GM18499 (cell line): ENCODE data around the gene SLC39A12.
A peak's percentile ranks its signal among the peaks of the same experiment; 100 is the strongest.
"Not testable (repeated sequence)": the region's sequence is repeated elsewhere in the genome, so short reads cannot be mapped to it uniquely, and the experiment has no call there.

ENCODE experiments used
- ATAC-seq: cut with Tn5 transposase; IDR thresholded peaks from one replicate; pipeline ENCODE4 v1.9.1; 2021; ENCODE audit warnings: moderate number of reproducible peaks; ENCODE audit not compliant: insufficient read depth, unreplicated experiment

Gene SLC39A12

GRCh38 chr10:17951868-17952371 is at the start of gene SLC39A12:
Gene SLC39A12 (plus strand): TSS chr10:17951918. CDS start chr10:17953277, 1,359 bp downstream.
- no peak for ATAC-seq

GRCh38 chr10:17904564-17904963 is 47.2 kb upstream of the SLC39A12 start:
- ATAC-seq, result no peak

GRCh38 chr10:17905491-17905890 is 46.2 kb upstream of the SLC39A12 start:
- ATAC-seq, result no peak

GRCh38 chr10:17906002-17906401 is 45.7 kb upstream of the SLC39A12 start:
- ATAC-seq, result no peak

- no peak for ATAC-seq
These were observed 44.1 kb upstream of the SLC39A12 start for GRCh38 chr10:17907641-17908040.

- peak; percentile 61 for ATAC-seq
These were observed 41.5 kb upstream of the SLC39A12 start for GRCh38 chr10:17910125-17910789.

GRCh38 chr10:17912754-17913153 is 39.0 kb upstream of the SLC39A12 start:
- no peak for ATAC-seq

GRCh38 chr10:17913604-17914003 is 38.1 kb upstream of the SLC39A12 start:
- no peak for ATAC-seq

GRCh38 chr10:17914169-17915045 is 37.3 kb upstream of the SLC39A12 start:
- ATAC-seq, result no peak

GRCh38 chr10:17915181-17915580 is 36.5 kb upstream of the SLC39A12 start:
- ATAC-seq, result no peak

GRCh38 chr10:17918187-17918903 is 33.4 kb upstream of the SLC39A12 start:
- no peak for ATAC-seq

GRCh38 chr10:17921378-17921777 is 30.3 kb upstream of the SLC39A12 start:
- no peak for ATAC-seq

GRCh38 chr10:17923728-17924127 is 28.0 kb upstream of the SLC39A12 start:
- no peak for ATAC-seq

- ATAC-seq, result no peak
These were observed 8.5 kb upstream of the SLC39A12 start for GRCh38 chr10:17943033-17943745.

GRCh38 chr10:17950269-17950668 is 1.4 kb upstream of the SLC39A12 start:
- not testable (repeated sequence) for ATAC-seq

- no peak for ATAC-seq
These were observed 992 bp upstream of the SLC39A12 start for GRCh38 chr10:17950726-17951125.

GRCh38 chr10:17954372-17954771 is 2.7 kb downstream of the SLC39A12 start:
- ATAC-seq, result not testable (repeated sequence)

- no peak for ATAC-seq
These were observed 3.1 kb downstream of the SLC39A12 start for GRCh38 chr10:17954861-17955260.

GRCh38 chr10:17958049-17958448 is 6.3 kb downstream of the SLC39A12 start:
- ATAC-seq, result no peak

- no peak for ATAC-seq
These were observed 8.2 kb downstream of the SLC39A12 start for GRCh38 chr10:17959870-17960269.
